Psoas muscle (tissue), 8 donors: ENCODE data around the gene HPSE2. TPM values are rescaled to one million over a fixed set of nuclear protein-coding genes. Genes with fewer than 3 reads are reported as not detected.

Source experiments
- ATAC-seq, 4 donors: fragments of 200-7000 bp; cut with Tn5 transposase; one replicate each; pipeline ENCODE4 v1.9.1; 2020; ENCODE audit warnings: moderate library complexity in 3 of 4, mild to moderate bottlenecking in 2 of 4
- DNase-seq, 2 donors: peaks; one replicate each; pipeline ENCODE4 v3.0.0-alpha.2; 2020
- H3K27ac ChIP-seq: fragments of 200-600 bp; one replicate; pipeline ENCODE4 v1.8.0; 2022
- H3K27me3 ChIP-seq, 3 donors: fragments of 200-600 bp in 1 of 3; one replicate each; pipeline versions ENCODE4 v1.6.1 to v1.8.0; 2013 to 2022; ENCODE audit warnings: low read length in 2 of 3, mild to moderate bottlenecking in 2 of 3, moderate library complexity in 1 of 3; ENCODE audit not compliant: insufficient read depth in 3 of 3
- H3K36me3 ChIP-seq, 2 donors: fragments of 200-600 bp in 1 of 2; one replicate each; pipeline versions ENCODE4 v1.6.1 to v1.8.0; 2013 to 2022; ENCODE audit warnings: low read depth in 1 of 2, mild to moderate bottlenecking in 1 of 2, moderate library complexity in 1 of 2; ENCODE audit not compliant: insufficient read depth in 1 of 2
- H3K4me1 ChIP-seq: fragments of 200-600 bp; one replicate; pipeline ENCODE4 v1.8.0; 2022
- H3K4me3 ChIP-seq: fragments of 200-600 bp; one replicate; pipeline ENCODE4 v1.8.0; 2022; ENCODE audit warnings: mild to moderate bottlenecking
- H3K9me3 ChIP-seq: fragments of 200-600 bp; one replicate; pipeline ENCODE4 v1.8.0; 2022
- WGBS, 3 donors: extraction: QIAGEN DNeasy Blood & Tissue Kit; methylation state at CpG; one replicate each; pipeline versions ENCODE4 v1.1.6 to v1.1.7; 2013; 5-methylcytosine and 5-hydroxymethylcytosine counted together
- intact Hi-C, 2 donors: fragments of 100-400 bp; cut with DNase I; formaldehyde crosslinking; loops; one replicate each; pipeline versions ENCODE4 v1.11.0 to v1.14.2; 2022
- polyA plus RNA-seq, 3 donors: library from polyadenylated mRNA; stranded (reverse); fragments of 200-250 nt; gene quantifications; one replicate each; pipeline ENCODE4 v1.2.3, GENCODE V29; 2013
- total RNA-seq, 4 donors: library from RNA; stranded (reverse); fragmentation: NEBNext Ultra II Directional in 2 of 4; extraction: Animal tissue kit (Norgen Biotek cat#: 25700) in 2 of 4; gene quantifications; one replicate each; pipeline versions ENCODE4 v1.2.1 to v1.2.4, GENCODE V29; 2021 to 2023
- TF ChIP-seq, protein P1 (sequence below): fragments of 200-600 bp; IDR thresholded peaks from one replicate; pipeline ENCODE4 v1.8.0; 2022; ENCODE audit warnings: antibody characterized with exemption
- donor health status: healthy with polysubstance abuse.
- donor health status: DM: no; HTN: no; CAD: no; lungs with moderate emphysema.
- donor health status: Bipolar disorder and iron deficiency.
- donor health status: healthy.
- donor health status: DM: yes; HTN: yes; CAD: no.
- donor health status: DM: no; HTN: no; CAD: no.
- donor health status: DM: no; HTN: no; CAD: no.
- donor health status: DM: yes; HTN: yes; CAD: no.

HPSE2 gene
- total and polyA plus RNA-seq, 7 donors, result 0.01 to 0.17 (median 0.03) TPM; not detected in 4

- 26 to 33% (median 30%) methylated on average over 2 of the region's 2 CpGs for WGBS, 3 donors
- H3K9me3 ChIP-seq, result no peaks in the 10 kb centered on the region
- no peaks in the 10 kb centered on the region for H3K36me3 ChIP-seq
- H3K4me3 ChIP-seq, result no peak overlapping the region
- TF ChIP-seq, protein P1, sequence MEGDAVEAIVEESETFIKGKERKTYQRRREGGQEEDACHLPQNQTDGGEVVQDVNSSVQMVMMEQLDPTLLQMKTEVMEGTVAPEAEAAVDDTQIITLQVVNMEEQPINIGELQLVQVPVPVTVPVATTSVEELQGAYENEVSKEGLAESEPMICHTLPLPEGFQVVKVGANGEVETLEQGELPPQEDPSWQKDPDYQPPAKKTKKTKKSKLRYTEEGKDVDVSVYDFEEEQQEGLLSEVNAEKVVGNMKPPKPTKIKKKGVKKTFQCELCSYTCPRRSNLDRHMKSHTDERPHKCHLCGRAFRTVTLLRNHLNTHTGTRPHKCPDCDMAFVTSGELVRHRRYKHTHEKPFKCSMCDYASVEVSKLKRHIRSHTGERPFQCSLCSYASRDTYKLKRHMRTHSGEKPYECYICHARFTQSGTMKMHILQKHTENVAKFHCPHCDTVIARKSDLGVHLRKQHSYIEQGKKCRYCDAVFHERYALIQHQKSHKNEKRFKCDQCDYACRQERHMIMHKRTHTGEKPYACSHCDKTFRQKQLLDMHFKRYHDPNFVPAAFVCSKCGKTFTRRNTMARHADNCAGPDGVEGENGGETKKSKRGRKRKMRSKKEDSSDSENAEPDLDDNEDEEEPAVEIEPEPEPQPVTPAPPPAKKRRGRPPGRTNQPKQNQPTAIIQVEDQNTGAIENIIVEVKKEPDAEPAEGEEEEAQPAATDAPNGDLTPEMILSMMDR, result no peak
- ATAC-seq (no peak), DNase-seq (no peak)
- intact Hi-C loops, result loop anchor here in 1 of 2 donors (10.0 kb wide), 1 partner anchor 75 kb away; no protein-coding TSS in a partner anchor
- no peaks in the 10 kb centered on the region for H3K4me1 ChIP-seq
- H3K27me3 ChIP-seq, result peaks cover 0 to 3% (median 0%) of the 10 kb centered on the region in 3 donors
- no peak overlapping the region for H3K27ac ChIP-seq
These were observed 715.8 kb downstream of the HPSE2 start for GRCh38 chr10:98519841-98520240.

GRCh38 chr10:98517672-98518071 lies 718.0 kb downstream of the HPSE2 start:
- Histone ChIP-seq H3K27me3 (peaks cover 0 to 3% (median 0%) of the 10 kb centered on the region in 3 donors), H3K4me1 (no peaks in the 10 kb centered on the region), H3K27ac (no peak overlapping the region), H3K4me3 (no peak overlapping the region), H3K36me3 (no peaks in the 10 kb centered on the region), H3K9me3 (no peaks in the 10 kb centered on the region)
- intact Hi-C loops, result no loop called here
- TF ChIP-seq, protein P1, result no peak
- 26 to 72% (median 36%) methylated on average over 2 of the region's 2 CpGs for WGBS, 3 donors
- no peak for ATAC-seq
- no peak for DNase-seq

GRCh38 chr10:98516352-98516751 lies 719.3 kb downstream of the HPSE2 start:
- H3K4me3 ChIP-seq, result no peak overlapping the region
- H3K27ac ChIP-seq, result no peak overlapping the region
- DNase-seq, result no peak
- no peaks in the 10 kb centered on the region for H3K4me1 ChIP-seq
- no peaks in the 10 kb centered on the region for H3K9me3 ChIP-seq
- ATAC-seq, result no peak
- peaks cover 0 to 3% (median 0%) of the 10 kb centered on the region in 3 donors for H3K27me3 ChIP-seq
- intact Hi-C loops, result no loop called here
- H3K36me3 ChIP-seq, result no peaks in the 10 kb centered on the region
- TF ChIP-seq, protein P1, result no peak
- 63 to 71% (median 70%) methylated on average over 2 of the region's 2 CpGs for WGBS, 3 donors

DNA sequence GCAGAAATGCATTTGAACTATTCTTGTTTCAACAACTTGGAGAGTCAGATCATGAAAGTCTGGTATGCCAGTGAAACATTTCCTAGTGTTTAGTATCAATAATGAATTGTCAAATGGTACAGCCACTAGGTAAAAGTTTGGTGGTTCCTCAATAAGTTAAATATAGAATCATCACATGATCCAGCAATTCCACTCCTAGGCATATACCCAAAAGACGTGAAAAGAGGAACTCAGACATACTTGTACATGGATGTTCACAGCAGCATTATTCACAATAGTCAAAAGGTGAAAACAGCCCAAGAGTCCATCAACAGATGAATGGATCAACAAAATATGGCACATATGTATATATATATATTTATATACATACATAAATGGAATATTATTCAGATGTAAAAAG lies 721.9 kb downstream of the HPSE2 start:
- ATAC-seq (no peak), DNase-seq (no peak)
- H3K27me3 ChIP-seq, result peaks cover 0 to 3% (median under 1%) of the 10 kb centered on the region in 3 donors
- no peaks in the 10 kb centered on the region for H3K9me3 ChIP-seq
- no peaks in the 10 kb centered on the region for H3K36me3 ChIP-seq
- WGBS, 3 donors, result 62 to 88% (median 79%) methylated on average over 1 of the region's 1 CpG
- H3K4me1 ChIP-seq, result no peaks in the 10 kb centered on the region
- intact Hi-C loops, result no loop called here
- no peak overlapping the region for H3K4me3 ChIP-seq
- TF ChIP-seq, protein P1, result no peak
- no peak overlapping the region for H3K27ac ChIP-seq

DNA sequence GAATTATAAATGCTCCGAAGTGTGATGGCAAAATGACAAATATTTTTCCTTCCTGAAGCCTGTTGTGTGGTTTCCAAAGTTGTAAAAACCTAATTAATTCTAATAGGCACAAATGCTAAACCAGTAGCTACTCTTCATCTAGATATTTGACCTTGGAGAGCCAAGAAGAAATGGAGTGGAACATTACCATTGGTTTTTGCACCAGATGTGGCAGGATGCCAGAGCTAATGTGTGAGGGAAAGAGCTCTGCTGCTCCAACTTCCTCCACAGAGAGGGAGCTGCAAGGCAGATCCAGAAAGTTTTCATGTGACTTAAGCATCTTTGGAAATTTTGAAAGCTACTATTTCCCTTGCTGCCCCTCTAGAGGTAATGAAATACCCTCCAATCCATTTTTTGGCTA lies 723.8 kb downstream of the HPSE2 start:
- intact Hi-C loops, result no loop called here
- H3K4me3 ChIP-seq, result no peak overlapping the region
- 15 to 33% (median 15%) methylated on average over 1 of the region's 1 CpG for WGBS, 3 donors

More for the DNA sequence above, 723.8 kb downstream of the HPSE2 start:
- ATAC-seq (no peak), DNase-seq (no peak)
- Histone ChIP-seq H3K27ac (no peak overlapping the region), H3K4me1 (no peaks in the 10 kb centered on the region), H3K27me3 (peaks cover 0 to 4% (median 3%) of the 10 kb centered on the region in 3 donors), H3K9me3 (no peaks in the 10 kb centered on the region), H3K36me3 (no peaks in the 10 kb centered on the region)
- TF ChIP-seq, protein P1, result no peak
